Measurements from ENCODE around the gene IPPK.

DNA sequence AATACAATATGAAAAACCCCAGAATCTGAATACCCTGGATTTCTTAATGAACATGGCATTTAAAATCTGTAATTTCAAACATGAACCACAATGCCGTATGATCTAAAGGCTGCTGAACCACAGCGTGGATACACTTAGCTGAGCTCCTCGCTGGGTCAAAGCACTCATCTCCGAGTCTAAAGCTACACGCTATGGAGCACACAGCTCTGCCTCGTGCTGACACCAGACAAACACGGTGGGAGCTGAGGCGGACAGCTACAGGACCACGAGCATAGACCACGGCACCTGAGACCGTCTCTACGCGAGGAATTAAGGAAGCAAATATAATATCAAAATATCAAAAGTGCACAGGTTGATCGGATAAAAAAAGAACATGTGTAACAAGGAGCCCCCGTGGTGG, 42.8 kb upstream of the IPPK start:
- TF ChIP-seq, protein P1, sequence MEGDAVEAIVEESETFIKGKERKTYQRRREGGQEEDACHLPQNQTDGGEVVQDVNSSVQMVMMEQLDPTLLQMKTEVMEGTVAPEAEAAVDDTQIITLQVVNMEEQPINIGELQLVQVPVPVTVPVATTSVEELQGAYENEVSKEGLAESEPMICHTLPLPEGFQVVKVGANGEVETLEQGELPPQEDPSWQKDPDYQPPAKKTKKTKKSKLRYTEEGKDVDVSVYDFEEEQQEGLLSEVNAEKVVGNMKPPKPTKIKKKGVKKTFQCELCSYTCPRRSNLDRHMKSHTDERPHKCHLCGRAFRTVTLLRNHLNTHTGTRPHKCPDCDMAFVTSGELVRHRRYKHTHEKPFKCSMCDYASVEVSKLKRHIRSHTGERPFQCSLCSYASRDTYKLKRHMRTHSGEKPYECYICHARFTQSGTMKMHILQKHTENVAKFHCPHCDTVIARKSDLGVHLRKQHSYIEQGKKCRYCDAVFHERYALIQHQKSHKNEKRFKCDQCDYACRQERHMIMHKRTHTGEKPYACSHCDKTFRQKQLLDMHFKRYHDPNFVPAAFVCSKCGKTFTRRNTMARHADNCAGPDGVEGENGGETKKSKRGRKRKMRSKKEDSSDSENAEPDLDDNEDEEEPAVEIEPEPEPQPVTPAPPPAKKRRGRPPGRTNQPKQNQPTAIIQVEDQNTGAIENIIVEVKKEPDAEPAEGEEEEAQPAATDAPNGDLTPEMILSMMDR (IDR thresholded peaks at IDR 0.05) = no peak
- TF ChIP-seq POLR2AphosphoS5 (IDR thresholded peaks at IDR 0.05) = no peak
